HEK293 (cell line): Measurements from ENCODE around the gene NAGLU.

ENCODE experiments used
- EGR2 ChIP-seq: fragments of 450-650 bp; formaldehyde crosslinking; IDR thresholded peaks from 2 replicates; pipeline ENCODE4 v1.5.1; 2016; ENCODE audit warnings: low read depth, missing biosample characterization, missing genetic modification characterization
- GLI2 ChIP-seq: fragments of 450-650 bp; formaldehyde crosslinking; IDR thresholded peaks from 2 replicates; pipeline ENCODE4; 2017; ENCODE audit warnings: missing biosample characterization, missing genetic modification characterization, low read depth, borderline replicate concordance
- KLF9 ChIP-seq: fragments of 450-650 bp; formaldehyde crosslinking; IDR thresholded peaks from 2 replicates; pipeline ENCODE4 v1.5.1; 2016; ENCODE audit warnings: missing biosample characterization, missing genetic modification characterization, low read depth
- SP3 ChIP-seq: fragments of 450-650 bp; formaldehyde crosslinking; IDR thresholded peaks from 2 replicates; pipeline ENCODE4 v1.5.1; 2016; ENCODE audit warnings: missing biosample characterization, missing genetic modification characterization
- ZEB2 ChIP-seq: fragments of 450-650 bp; formaldehyde crosslinking; IDR thresholded peaks from 2 replicates; pipeline ENCODE4 v1.5.1; 2016; ENCODE audit warnings: missing biosample characterization, missing genetic modification characterization
- ZFP37 ChIP-seq: fragments of 450-650 bp; formaldehyde crosslinking; IDR thresholded peaks from 2 replicates; pipeline ENCODE4 v1.5.1; 2016; ENCODE audit warnings: missing biosample characterization, missing genetic modification characterization
- ZIC2 ChIP-seq: fragments of 450-650 bp; formaldehyde crosslinking; IDR thresholded peaks from 2 replicates; pipeline ENCODE4 v1.5.1; 2016; ENCODE audit warnings: missing biosample characterization, missing genetic modification characterization
- ZNF175 ChIP-seq: fragments of 450-650 bp; formaldehyde crosslinking; IDR thresholded peaks from 2 replicates; pipeline ENCODE4 v1.5.1; 2016; ENCODE audit warnings: missing biosample characterization, missing genetic modification characterization
- ZNF549 ChIP-seq: fragments of 450-650 bp; IDR thresholded peaks from 2 replicates; pipeline ENCODE4 v1.5.1; 2018; ENCODE audit warnings: missing biosample characterization, missing genetic modification characterization, mild to moderate bottlenecking, inconsistent platforms, moderate library complexity
- ZNF596 ChIP-seq: fragments of 450-650 bp; IDR thresholded peaks from 2 replicates; pipeline ENCODE4 v1.5.0; 2018; ENCODE audit warnings: missing biosample characterization, mild to moderate bottlenecking, missing genetic modification characterization, moderate library complexity
- ZNF610 ChIP-seq: fragments of 450-650 bp; formaldehyde crosslinking; IDR thresholded peaks from 2 replicates; pipeline ENCODE4 v1.5.1; 2016; ENCODE audit warnings: missing biosample characterization, missing genetic modification characterization, borderline replicate concordance
- ZNF776 ChIP-seq: fragments of 450-650 bp; formaldehyde crosslinking; IDR thresholded peaks from 2 replicates; pipeline ENCODE4 v1.5.0; 2017; ENCODE audit warnings: missing biosample characterization, missing genetic modification characterization, borderline replicate concordance
- TF ChIP-seq, protein P1 (sequence below): fragments of 450-650 bp; formaldehyde crosslinking; IDR thresholded peaks from 2 replicates; pipeline ENCODE4 v1.5.1; 2016; ENCODE audit warnings: missing biosample characterization, missing genetic modification characterization
- TF ChIP-seq, protein P2 (sequence below): fragments of 450-650 bp; formaldehyde crosslinking; IDR thresholded peaks from 2 replicates; pipeline ENCODE4 v1.5.1; 2016; ENCODE audit warnings: missing biosample characterization, missing genetic modification characterization
- TF ChIP-seq, protein P3 (sequence below): fragments of 450-650 bp; IDR thresholded peaks from 2 replicates; pipeline ENCODE4 v1.5.1; 2018; ENCODE audit warnings: missing biosample characterization, missing genetic modification characterization
- TF ChIP-seq, protein P4 (sequence below): fragments of 450-650 bp; formaldehyde crosslinking; IDR thresholded peaks from 2 replicates; pipeline ENCODE4 v1.5.1; 2016; ENCODE audit warnings: missing biosample characterization, missing genetic modification characterization

The NAGLU gene

DNA sequence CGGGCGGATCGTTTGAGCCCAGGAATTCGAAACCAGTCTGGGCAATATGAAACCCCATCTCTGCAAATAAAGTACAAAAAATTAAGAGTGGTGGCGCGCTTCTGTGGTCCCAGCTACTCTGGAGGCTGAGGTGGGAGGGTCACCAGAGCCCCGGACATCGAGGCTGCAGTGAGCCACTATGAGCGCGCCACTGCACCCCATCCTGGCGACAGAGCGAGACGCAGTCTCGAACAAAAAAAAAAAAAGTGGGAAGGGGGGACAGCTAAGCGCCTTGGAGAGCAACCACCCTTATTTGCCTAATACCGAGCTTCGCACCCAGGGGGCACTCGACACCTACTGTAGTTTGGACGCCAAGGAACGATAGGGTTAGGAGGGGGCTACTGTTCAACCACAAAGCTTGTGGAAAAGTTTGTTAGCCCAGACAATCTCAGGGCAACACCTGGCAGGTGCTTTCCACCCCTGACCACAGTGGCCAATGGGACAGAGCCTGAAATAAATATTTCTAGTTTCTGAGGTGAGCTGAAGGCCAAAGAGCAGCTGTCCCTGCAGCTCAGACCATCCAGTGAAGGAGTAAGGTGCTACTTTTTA, 42.3 kb downstream of the NAGLU start (continued):
- TF ChIP-seq, protein P1, sequence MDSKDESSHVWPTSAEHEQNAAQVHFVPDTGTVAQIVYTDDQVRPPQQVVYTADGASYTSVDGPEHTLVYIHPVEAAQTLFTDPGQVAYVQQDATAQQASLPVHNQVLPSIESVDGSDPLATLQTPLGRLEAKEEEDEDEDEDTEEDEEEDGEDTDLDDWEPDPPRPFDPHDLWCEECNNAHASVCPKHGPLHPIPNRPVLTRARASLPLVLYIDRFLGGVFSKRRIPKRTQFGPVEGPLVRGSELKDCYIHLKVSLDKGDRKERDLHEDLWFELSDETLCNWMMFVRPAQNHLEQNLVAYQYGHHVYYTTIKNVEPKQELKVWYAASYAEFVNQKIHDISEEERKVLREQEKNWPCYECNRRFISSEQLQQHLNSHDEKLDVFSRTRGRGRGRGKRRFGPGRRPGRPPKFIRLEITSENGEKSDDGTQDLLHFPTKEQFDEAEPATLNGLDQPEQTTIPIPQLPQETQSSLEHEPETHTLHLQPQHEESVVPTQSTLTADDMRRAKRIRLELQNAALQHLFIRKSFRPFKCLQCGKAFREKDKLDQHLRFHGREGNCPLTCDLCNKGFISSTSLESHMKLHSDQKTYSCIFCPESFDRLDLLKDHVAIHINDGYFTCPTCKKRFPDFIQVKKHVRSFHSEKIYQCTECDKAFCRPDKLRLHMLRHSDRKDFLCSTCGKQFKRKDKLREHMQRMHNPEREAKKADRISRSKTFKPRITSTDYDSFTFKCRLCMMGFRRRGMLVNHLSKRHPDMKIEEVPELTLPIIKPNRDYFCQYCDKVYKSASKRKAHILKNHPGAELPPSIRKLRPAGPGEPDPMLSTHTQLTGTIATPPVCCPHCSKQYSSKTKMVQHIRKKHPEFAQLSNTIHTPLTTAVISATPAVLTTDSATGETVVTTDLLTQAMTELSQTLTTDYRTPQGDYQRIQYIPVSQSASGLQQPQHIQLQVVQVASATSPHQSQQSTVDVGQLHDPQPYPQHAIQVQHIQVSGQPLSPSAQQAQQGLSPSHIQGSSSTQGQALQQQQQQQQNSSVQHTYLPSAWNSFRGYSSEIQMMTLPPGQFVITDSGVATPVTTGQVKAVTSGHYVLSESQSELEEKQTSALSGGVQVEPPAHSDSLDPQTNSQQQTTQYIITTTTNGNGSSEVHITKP (tag by site-specific recombination) = peak; percentile 67
- TF ChIP-seq ZEB2 (tag by site-specific recombination) (peak; percentile 49), ZFP37 (tag by site-specific recombination) (no peak), SP3 (tag by site-specific recombination) (no peak), ZNF610 (tag by site-specific recombination) (peak; percentile 16; the same call in 1 of the 2 replicates), GLI2 (tag by site-specific recombination) (no peak), ZIC2 (tag by site-specific recombination) (no peak), ZNF175 (tag by site-specific recombination) (no peak), KLF9 (tag by site-specific recombination) (0 out of 2 replicates have a peak, but pooled peaks have one; percentile 14), ZNF776 (tag by site-specific recombination) (no peak), EGR2 (tag by site-specific recombination) (no peak), ZNF596 (no peak), ZNF549 (no peak)
- TF ChIP-seq, protein P2, sequence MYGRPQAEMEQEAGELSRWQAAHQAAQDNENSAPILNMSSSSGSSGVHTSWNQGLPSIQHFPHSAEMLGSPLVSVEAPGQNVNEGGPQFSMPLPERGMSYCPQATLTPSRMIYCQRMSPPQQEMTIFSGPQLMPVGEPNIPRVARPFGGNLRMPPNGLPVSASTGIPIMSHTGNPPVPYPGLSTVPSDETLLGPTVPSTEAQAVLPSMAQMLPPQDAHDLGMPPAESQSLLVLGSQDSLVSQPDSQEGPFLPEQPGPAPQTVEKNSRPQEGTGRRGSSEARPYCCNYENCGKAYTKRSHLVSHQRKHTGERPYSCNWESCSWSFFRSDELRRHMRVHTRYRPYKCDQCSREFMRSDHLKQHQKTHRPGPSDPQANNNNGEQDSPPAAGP (tag by site-specific recombination) = peak; percentile 50; the same call in 1 of the 2 replicates
- TF ChIP-seq, protein P3, sequence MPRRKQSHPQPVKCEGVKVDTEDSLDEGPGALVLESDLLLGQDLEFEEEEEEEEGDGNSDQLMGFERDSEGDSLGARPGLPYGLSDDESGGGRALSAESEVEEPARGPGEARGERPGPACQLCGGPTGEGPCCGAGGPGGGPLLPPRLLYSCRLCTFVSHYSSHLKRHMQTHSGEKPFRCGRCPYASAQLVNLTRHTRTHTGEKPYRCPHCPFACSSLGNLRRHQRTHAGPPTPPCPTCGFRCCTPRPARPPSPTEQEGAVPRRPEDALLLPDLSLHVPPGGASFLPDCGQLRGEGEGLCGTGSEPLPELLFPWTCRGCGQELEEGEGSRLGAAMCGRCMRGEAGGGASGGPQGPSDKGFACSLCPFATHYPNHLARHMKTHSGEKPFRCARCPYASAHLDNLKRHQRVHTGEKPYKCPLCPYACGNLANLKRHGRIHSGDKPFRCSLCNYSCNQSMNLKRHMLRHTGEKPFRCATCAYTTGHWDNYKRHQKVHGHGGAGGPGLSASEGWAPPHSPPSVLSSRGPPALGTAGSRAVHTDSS (tag by site-specific recombination) = no peak
- TF ChIP-seq, protein P4, sequence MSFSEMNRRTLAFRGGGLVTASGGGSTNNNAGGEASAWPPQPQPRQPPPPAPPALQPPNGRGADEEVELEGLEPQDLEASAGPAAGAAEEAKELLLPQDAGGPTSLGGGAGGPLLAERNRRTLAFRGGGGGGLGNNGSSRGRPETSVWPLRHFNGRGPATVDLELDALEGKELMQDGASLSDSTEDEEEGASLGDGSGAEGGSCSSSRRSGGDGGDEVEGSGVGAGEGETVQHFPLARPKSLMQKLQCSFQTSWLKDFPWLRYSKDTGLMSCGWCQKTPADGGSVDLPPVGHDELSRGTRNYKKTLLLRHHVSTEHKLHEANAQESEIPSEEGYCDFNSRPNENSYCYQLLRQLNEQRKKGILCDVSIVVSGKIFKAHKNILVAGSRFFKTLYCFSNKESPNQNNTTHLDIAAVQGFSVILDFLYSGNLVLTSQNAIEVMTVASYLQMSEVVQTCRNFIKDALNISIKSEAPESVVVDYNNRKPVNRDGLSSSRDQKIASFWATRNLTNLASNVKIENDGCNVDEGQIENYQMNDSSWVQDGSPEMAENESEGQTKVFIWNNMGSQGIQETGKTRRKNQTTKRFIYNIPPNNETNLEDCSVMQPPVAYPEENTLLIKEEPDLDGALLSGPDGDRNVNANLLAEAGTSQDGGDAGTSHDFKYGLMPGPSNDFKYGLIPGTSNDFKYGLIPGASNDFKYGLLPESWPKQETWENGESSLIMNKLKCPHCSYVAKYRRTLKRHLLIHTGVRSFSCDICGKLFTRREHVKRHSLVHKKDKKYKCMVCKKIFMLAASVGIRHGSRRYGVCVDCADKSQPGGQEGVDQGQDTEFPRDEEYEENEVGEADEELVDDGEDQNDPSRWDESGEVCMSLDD = 0 out of 2 replicates have a peak, but pooled peaks have one; percentile 9
